OCI-LY7 (cell line): ENCODE measurements around the gene ABO.

Source experiments
- EZH2phosphoT487 ChIP-seq: fragments of 200-600 bp; sonication (generic); IDR thresholded peaks from 2 replicates; pipeline ENCODE4 v1.6.1; 2018; ENCODE audit warnings: low read depth, borderline replicate concordance, mild to moderate bottlenecking, mixed run types, antibody characterized with exemption, low read length, moderate library complexity, mixed read lengths
- TF ChIP-seq, protein P1 (sequence below): fragments of 200-600 bp; sonication (generic); conservative IDR thresholded peaks from 2 replicates; pipeline ENCODE4 v1.5.1; 2014; ENCODE audit warnings: mild to moderate bottlenecking, antibody characterized with exemption, low read length, moderate library complexity, mixed read lengths

DNA sequence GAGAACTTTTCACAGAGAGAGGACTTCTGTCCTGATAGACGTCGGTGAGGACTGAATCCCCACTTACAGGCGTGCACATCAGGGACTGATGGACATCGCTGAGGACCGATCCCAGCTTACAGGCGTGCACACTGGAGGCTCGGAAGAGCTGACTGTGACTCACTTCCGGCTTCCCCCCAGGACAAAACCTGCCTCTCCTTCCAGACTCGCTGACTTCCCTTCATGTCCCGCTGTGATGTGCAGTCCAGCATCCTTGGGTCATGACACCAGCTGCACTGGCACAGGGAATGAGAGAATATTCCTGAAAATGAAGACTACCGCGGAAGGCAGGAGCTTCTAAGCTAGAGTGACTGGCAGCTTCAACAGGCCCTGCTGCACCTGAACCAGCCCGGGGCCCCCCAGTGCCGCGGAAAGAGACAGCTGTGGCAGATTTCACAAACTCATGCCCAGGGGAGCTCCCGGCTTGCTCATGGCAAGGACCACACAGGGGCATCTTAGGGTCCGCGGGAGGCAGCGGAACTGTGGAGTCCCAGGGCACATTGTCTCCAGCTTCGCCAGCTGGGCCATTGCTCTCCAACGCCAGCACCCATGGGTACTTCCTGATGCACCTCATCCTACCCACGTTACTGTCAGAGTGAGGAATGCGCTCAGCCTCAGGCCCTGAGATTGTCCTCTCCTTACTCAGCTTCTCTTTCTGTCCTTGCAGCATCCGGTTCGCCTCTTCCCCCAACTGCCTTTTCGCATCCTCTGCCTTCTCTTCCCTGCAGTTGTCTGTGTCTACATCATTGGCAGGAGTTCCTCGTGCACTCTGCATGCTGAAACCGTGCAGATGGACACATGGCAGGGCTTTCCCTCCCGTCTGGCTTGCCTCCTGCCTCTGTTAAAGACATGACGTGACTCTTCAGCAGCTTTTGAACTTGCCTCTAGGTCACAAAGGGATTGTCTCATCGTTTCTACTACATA is 31.5 kb upstream of the ABO start:
- TF ChIP-seq, protein P1, sequence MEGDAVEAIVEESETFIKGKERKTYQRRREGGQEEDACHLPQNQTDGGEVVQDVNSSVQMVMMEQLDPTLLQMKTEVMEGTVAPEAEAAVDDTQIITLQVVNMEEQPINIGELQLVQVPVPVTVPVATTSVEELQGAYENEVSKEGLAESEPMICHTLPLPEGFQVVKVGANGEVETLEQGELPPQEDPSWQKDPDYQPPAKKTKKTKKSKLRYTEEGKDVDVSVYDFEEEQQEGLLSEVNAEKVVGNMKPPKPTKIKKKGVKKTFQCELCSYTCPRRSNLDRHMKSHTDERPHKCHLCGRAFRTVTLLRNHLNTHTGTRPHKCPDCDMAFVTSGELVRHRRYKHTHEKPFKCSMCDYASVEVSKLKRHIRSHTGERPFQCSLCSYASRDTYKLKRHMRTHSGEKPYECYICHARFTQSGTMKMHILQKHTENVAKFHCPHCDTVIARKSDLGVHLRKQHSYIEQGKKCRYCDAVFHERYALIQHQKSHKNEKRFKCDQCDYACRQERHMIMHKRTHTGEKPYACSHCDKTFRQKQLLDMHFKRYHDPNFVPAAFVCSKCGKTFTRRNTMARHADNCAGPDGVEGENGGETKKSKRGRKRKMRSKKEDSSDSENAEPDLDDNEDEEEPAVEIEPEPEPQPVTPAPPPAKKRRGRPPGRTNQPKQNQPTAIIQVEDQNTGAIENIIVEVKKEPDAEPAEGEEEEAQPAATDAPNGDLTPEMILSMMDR, result no peak
- TF ChIP-seq EZH2phosphoT487, result no peak
